Fibroblast of gingiva (primary cell): Measurements from ENCODE around the gene SREBF2.
A peak's percentile ranks its signal among the peaks of the same experiment; 100 is the strongest.

Experiments used
- DNase-seq: peaks from one replicate; pipeline ENCODE4 v3.0.0-alpha.2; 2011; ENCODE audit warnings: low read depth

The SREBF2 gene

GRCh38 chr22:41876675-41877074, 43.8 kb downstream of the SREBF2 start:
- DNase-seq, result no peak

- no peak for DNase-seq
These were observed 47.7 kb downstream of the SREBF2 start for GRCh38 chr22:41880653-41881052.

- no peak for DNase-seq
These were observed 50.5 kb downstream of the SREBF2 start for GRCh38 chr22:41883400-41883799.

- DNase-seq, result no peak
These were observed 52.2 kb downstream of the SREBF2 start for GRCh38 chr22:41885116-41885515.

GRCh38 chr22:41885516-41885915, 52.6 kb downstream of the SREBF2 start:
- no peak for DNase-seq

- peak; percentile 27 for DNase-seq
These were observed 55.8 kb downstream of the SREBF2 start for GRCh38 chr22:41888627-41889200.

- no peak for DNase-seq
These were observed 58.5 kb downstream of the SREBF2 start for GRCh38 chr22:41891407-41891806.

- DNase-seq, result no peak
These were observed 59.8 kb downstream of the SREBF2 start for GRCh38 chr22:41892721-41893120.

- DNase-seq, result no peak
These were observed 60.9 kb downstream of the SREBF2 start for GRCh38 chr22:41893591-41894375.

GRCh38 chr22:41898645-41899044, 65.7 kb downstream of the SREBF2 start:
- no peak for DNase-seq

- DNase-seq, result no peak
These were observed 66.2 kb downstream of the SREBF2 start for GRCh38 chr22:41899110-41899509.

- no peak for DNase-seq
These were observed 67.2 kb downstream of the SREBF2 start for GRCh38 chr22:41899992-41900651.

GRCh38 chr22:41900652-41901312, 67.9 kb downstream of the SREBF2 start:
- DNase-seq, result no peak

GRCh38 chr22:41902016-41902415, 69.1 kb downstream of the SREBF2 start:
- no peak for DNase-seq

GRCh38 chr22:41902932-41903421, 70.1 kb downstream of the SREBF2 start:
- DNase-seq, result no peak

GRCh38 chr22:41904450-41905410, 71.8 kb downstream of the SREBF2 start:
- no peak for DNase-seq

- DNase-seq, result no peak
These were observed 72.7 kb downstream of the SREBF2 start for GRCh38 chr22:41905411-41906202.

GRCh38 chr22:41906822-41907221, 73.9 kb downstream of the SREBF2 start:
- no peak for DNase-seq

GRCh38 chr22:41907436-41908401, 74.8 kb downstream of the SREBF2 start:
- no peak for DNase-seq
